ENCODE data around the gene PALD1.

DNA sequence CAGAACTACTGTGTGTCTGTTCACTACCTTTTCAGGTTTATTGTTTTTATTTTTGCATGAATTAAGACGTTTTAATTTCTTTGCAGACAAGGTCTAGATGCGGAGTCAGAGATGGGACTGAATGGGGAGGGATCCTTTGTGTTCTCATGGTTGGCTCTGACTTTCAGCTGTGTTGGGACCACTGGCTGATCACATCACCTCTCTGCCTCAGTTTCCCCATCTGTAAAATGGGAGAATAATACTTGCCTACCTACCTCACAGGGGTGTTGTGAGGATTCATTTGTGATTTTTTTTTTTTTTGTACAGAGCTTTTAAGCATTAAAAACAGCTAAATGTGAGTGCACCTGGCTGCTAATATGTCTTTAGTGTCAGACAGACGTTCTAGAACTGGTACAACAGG is 89.5 kb downstream of the PALD1 start:
- TF ChIP-seq EZH2phosphoT487 (IDR thresholded peaks at IDR 0.05; ENCODE audit: borderline replicate concordance, low read length) = no peak
- TF ChIP-seq, protein P1, sequence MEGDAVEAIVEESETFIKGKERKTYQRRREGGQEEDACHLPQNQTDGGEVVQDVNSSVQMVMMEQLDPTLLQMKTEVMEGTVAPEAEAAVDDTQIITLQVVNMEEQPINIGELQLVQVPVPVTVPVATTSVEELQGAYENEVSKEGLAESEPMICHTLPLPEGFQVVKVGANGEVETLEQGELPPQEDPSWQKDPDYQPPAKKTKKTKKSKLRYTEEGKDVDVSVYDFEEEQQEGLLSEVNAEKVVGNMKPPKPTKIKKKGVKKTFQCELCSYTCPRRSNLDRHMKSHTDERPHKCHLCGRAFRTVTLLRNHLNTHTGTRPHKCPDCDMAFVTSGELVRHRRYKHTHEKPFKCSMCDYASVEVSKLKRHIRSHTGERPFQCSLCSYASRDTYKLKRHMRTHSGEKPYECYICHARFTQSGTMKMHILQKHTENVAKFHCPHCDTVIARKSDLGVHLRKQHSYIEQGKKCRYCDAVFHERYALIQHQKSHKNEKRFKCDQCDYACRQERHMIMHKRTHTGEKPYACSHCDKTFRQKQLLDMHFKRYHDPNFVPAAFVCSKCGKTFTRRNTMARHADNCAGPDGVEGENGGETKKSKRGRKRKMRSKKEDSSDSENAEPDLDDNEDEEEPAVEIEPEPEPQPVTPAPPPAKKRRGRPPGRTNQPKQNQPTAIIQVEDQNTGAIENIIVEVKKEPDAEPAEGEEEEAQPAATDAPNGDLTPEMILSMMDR (IDR thresholded peaks at IDR 0.05; ENCODE audit: low read depth, low read length, poor library complexity, severe bottlenecking) = no peak

Measured in DOHH2 (cell line).